GM03348 (cell line): ENCODE data around the gene TAPBP.
A peak's percentile ranks its signal among the peaks of the same experiment; 100 is the strongest.
"Not testable (repeated sequence)": the region's sequence is repeated elsewhere in the genome, so short reads cannot be mapped to it uniquely, and the experiment has no call there.

Source experiments
- DNase-seq: peaks from one replicate; pipeline ENCODE4 v3.0.0; 2012; ENCODE audit warnings: low spot score

TAPBP gene

DNA sequence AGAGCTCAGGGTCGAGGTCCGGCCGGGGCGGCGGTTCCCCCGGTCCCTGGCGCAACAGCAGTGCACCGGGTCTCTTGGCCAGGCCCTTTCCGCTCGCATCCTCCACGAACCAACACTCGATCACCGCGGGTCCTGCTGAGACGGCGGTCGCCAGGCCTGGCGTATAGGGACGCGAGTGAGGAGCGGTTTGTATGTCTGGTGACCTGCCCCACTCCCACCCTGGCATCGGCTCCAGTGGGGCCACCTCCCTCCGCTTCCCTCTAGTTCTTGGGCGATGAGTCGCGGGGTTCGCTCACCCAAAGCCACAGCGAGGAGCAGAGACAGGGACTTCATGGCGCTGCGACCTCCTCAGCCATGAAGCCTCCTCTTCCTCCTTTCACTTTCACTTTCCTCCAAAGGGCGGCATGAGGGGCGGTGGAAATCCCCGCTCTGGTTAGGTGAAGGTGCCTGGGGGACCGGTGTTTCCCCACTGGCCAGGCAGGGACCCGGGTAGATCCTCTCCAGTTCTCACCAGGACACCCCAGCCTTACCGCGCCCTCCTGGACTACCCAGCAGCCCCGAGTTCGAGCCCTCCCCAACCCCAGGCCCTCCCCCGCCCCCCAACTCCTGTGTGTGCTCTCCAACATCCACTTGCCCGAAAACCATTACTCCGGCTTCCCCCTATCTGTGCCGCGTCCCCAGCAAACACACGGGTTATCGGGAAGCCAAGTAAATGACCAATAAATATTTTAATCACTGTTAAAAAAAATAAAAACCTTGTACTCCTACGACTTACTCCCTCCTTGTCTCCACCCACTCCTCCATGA is at the start of gene TAPBP:
TSS of gene TAPBP (minus strand) at position 370 of the 806 bp plus-strand sequence. CDS start at position 333, 37 bp downstream.
- DNase-seq: peak; percentile 63

- DNase-seq: not testable (repeated sequence)
Observed at GRCh38 chr6:33363486-33363885, 49.6 kb upstream of the TAPBP start.

DNA sequence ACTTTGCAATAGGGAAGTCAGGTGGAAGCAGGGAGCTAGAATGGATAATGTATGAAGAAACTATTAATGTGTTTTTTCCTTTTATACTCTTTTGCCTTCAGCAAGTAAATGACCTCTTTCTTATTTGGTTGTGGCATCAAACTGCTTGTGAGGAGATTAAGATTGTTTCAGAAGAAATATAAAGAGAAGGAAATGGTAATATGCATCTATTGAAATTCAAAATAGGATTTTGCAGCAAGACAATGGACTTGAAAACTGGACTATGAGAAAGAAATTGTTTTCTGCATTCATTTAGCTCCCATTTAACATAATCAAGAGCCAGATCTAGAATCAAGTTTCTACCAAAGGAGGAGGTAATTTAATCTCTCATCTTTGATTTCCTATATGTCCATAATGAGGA is 45.5 kb upstream of the TAPBP start:
- no peak for DNase-seq

GRCh38 chr6:33357160-33357871 is 43.4 kb upstream of the TAPBP start:
- DNase-seq: not testable (repeated sequence)

- DNase-seq: no peak
Observed at GRCh38 chr6:33356295-33356694, 42.4 kb upstream of the TAPBP start.

GRCh38 chr6:33355860-33356259 is 42.0 kb upstream of the TAPBP start:
- not testable (repeated sequence) for DNase-seq

- DNase-seq: no peak
Observed at GRCh38 chr6:33347816-33348215, 33.9 kb upstream of the TAPBP start.

GRCh38 chr6:33346972-33347371 is 33.1 kb upstream of the TAPBP start:
- DNase-seq: not testable (repeated sequence)

DNA sequence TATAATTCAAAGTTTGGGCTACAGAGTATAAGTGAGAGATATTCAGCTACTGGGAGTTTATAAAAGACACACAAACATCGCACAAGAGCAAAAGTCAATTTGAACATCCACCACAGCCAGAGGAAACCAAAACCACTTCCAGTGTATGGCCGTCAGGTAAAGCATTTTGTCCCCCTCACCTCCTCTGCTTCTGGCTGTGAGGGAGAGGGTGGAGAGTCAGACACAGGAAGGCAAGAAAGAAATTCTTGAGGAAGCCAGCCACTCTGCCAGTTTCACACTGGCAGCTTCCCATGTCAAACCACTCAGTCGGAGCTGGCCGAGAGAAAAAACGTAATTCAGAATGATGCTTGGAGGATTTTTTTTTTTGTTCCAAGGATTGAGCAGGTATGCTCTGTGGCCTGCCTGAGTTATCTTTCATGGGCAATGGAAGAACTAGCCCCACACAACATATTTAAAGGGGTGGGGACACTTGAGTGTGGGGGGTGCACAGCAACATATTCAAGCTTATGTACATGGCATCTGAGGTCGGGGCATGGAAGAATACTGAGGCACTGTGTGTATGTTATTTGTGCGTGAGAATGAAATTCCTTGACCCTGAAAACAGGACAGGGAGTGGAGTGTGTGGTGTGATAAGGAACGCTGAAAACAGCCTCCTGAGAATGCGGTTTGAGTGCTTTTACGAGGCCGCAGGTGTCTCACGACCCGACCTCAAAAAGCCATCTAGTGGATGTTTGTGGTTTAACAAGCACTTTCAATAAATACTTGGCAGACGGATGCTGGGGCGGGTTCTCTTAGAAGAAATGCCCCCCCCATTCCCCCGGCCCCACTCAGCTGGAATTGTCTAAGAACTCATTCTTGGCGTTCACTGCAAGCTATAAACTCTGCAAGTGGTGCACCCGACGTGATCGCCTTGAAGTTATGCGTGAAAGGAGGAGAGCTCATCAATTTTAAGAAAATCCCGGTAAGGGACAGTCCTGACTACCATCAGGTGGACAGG is 31.1 kb upstream of the TAPBP start:
- DNase-seq: peak; percentile 75

DNA sequence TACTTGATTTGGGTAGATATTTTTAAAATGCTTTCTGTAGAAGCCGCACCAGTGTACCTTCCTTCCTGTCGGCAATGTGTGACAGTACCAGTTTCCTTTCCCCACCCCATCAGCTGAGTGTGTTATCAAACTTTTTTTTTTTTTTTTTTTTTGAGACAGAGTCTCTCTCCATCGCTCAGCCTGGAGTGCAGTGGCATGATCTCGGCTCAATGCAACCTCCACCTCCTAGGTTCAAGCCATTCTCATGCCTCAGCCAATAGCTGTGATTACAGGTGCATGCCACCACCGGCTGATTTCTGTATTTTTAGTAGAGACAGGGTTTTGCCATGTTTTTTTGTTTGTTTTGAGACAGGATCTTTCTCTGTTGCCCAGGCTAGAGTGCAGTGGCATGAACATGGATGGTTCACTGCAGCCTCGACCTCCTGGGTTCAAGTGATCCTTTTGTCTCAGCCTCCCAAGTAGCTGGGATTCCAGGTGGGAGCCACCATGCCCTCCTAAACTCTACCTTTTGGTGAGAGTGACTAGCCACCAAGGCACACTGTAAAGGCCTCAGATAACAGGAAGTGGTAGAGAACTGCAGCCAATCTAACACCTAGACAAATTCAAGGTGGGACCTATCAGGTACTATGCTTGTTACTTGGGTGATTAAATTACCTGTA is 30.2 kb upstream of the TAPBP start:
- DNase-seq: no peak

DNA sequence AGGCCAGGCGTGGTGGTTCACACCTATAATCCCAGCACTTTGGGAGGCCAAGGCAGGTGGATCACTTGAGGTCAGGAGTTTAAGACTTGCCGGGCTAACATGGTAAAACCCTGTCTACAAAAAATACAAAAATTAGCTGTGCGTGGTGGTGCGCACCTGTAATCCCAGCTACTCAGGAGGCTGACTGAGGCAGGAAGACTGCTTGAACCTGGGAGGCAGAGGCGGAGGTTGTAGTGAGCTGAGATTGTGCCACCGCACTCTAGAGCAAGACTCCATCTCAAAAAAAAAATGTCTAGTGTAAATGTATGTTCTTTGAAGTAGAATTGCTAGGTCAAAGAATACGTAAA is 29.7 kb upstream of the TAPBP start:
- DNase-seq: not testable (repeated sequence)

DNA sequence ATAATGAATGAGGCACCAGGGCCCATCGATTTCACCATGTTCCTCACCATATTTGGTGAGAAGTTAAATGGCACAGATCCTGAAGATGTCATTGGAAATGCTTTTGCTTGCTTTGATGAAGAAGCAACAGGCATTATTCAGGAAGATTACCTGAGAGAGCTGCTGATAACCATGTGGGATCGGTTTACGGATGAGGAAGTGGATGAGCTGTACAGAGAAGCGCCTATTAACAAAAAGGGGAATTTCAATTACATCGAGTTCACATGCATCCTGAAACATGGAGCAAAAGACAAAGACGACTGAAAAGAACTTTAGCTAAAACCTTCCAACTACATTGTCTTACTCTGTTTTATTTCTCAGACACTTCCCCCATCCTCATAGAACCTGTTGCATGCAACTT is 25.3 kb upstream of the TAPBP start:
- DNase-seq: no peak

GRCh38 chr6:33336495-33336894 is 22.6 kb upstream of the TAPBP start:
- DNase-seq: no peak

- DNase-seq: no peak
Observed at GRCh38 chr6:33335916-33336315, 22.0 kb upstream of the TAPBP start.

GRCh38 chr6:33333666-33334065 is 19.8 kb upstream of the TAPBP start:
- DNase-seq: no peak

GRCh38 chr6:33330736-33331135 is 16.9 kb upstream of the TAPBP start:
- no peak for DNase-seq

- no peak for DNase-seq
Observed at GRCh38 chr6:33329058-33329457, 15.2 kb upstream of the TAPBP start.

DNA sequence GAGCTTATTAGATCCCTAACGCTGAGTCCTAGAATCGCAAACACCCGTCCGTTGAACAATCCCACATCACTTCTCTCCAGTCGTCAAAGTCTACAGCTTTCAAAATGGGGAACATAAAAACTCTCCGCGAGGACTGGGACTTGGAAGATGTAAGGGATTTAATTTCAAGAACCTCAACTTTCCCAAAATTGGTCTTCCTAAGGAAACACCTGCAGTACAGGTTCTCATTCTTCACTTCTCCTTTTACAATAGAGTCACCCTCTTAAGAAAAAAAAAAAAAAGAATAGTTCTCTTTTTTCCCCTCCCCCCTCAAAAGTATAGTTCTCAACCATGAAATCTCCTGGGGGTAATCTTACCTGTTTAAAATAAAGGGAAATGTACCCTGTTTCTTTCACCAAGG is 10.2 kb upstream of the TAPBP start:
- no peak for DNase-seq

DNA sequence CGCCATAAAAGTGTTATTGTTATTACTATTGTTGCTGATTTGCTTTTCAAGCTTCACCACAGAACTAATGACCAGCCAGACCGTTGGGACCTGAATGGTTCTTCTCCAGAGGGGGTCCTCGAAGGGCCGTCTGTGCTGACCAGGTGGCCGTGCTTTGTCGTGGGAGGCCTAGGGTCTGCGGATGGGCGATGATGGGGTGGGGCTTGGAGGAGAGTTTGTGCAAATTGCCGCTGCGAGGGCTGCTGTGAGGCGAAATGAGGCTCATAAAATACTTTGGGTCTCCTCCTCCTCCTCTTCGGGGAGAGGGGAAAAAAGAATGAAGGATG is 9.7 kb upstream of the TAPBP start:
- DNase-seq: no peak

GRCh38 chr6:33321227-33321626 is 7.3 kb upstream of the TAPBP start:
- DNase-seq: no peak

GRCh38 chr6:33320315-33321181 is 6.7 kb upstream of the TAPBP start:
- DNase-seq: peak; percentile 84
